Mesenchymal stem cell (in vitro differentiated cells and primary cell): ENCODE results near the gene DMXL1.

Experiments
- DNase-seq: peaks from one replicate; pipeline ENCODE4 v3.0.0-alpha.2; 2013
- H2AFZ ChIP-seq: one replicate; pipeline ENCODE4 v1.6.1; 2013; ENCODE audit warnings: low read depth, mild to moderate bottlenecking, control low read depth, inconsistent platforms, low read length, moderate library complexity
- H2AK5ac ChIP-seq: 2 replicates; pipeline ENCODE4 v1.6.1; 2013; ENCODE audit warnings: low read length, moderate library complexity, mild to moderate bottlenecking, inconsistent platforms; ENCODE audit not compliant: severe bottlenecking
- H2BK120ac ChIP-seq: one replicate; pipeline ENCODE4 v1.6.1; 2013; ENCODE audit warnings: low read depth, mild to moderate bottlenecking, inconsistent platforms, low read length, moderate library complexity
- H2BK12ac ChIP-seq, 2 experiments: one replicate each; pipeline ENCODE4 v1.6.1; 2013; ENCODE audit warnings: inconsistent platforms in 2 of 2, low read length in 2 of 2, mild to moderate bottlenecking in 2 of 2, moderate library complexity in 2 of 2, control low read depth in 1 of 2
- H2BK15ac ChIP-seq: one replicate; pipeline ENCODE4 v1.6.1; 2013; ENCODE audit warnings: mild to moderate bottlenecking, low read depth, inconsistent platforms; ENCODE audit not compliant: poor library complexity, severe bottlenecking
- H2BK5ac ChIP-seq: 2 replicates; pipeline ENCODE4 v1.6.1; 2013; ENCODE audit warnings: low read depth, mild to moderate bottlenecking, low read length, control low read depth, inconsistent platforms; ENCODE audit not compliant: poor library complexity, severe bottlenecking
- H3K14ac ChIP-seq, 2 experiments: one replicate each; pipeline ENCODE4 v1.6.1; 2013; ENCODE audit warnings: inconsistent platforms in 2 of 2, low read length in 2 of 2, control low read depth in 1 of 2, mild to moderate bottlenecking in 1 of 2, moderate library complexity in 1 of 2
- H3K18ac ChIP-seq, 2 experiments: one replicate each; pipeline ENCODE4 v1.6.1; 2013; ENCODE audit warnings: inconsistent platforms in 2 of 2, low read length in 2 of 2, control low read depth in 1 of 2, low read depth in 1 of 2, mild to moderate bottlenecking in 1 of 2
- H3K23ac ChIP-seq, 2 experiments: one replicate each; pipeline ENCODE4 v1.6.1; 2013; ENCODE audit warnings: inconsistent platforms in 2 of 2, low read length in 2 of 2, mild to moderate bottlenecking in 2 of 2, moderate library complexity in 2 of 2, control low read depth in 1 of 2
- H3K27ac ChIP-seq: 2 replicates; pipeline ENCODE4 v1.5.1; 2013; ENCODE audit warnings: mild to moderate bottlenecking, moderate library complexity, low read length, control low read depth, inconsistent platforms; ENCODE audit not compliant: poor library complexity, severe bottlenecking
- H3K27me3 ChIP-seq, 2 experiments: 2 replicates each; pipeline versions ENCODE4 v1.6.1 to v1.7.0; 2013; ENCODE audit warnings: low read length in 2 of 2, mild to moderate bottlenecking in 2 of 2, moderate library complexity in 2 of 2, control low read depth in 1 of 2, inconsistent platforms in 1 of 2; ENCODE audit not compliant: control insufficient read depth in 1 of 2, insufficient read depth in 1 of 2
- H3K36me3 ChIP-seq, 2 experiments: 2 replicates each; pipeline versions ENCODE4 v1.6.1 to v1.7.0; 2013; ENCODE audit warnings: low read length in 2 of 2, control low read depth in 1 of 2, inconsistent platforms in 1 of 2, low read depth in 1 of 2, mild to moderate bottlenecking in 1 of 2; ENCODE audit not compliant: insufficient read depth in 2 of 2, control insufficient read depth in 1 of 2
- H3K4ac ChIP-seq, 2 experiments: one replicate each; pipeline ENCODE4 v1.6.1; 2013; ENCODE audit warnings: inconsistent platforms in 2 of 2, low read length in 2 of 2, mild to moderate bottlenecking in 2 of 2, moderate library complexity in 2 of 2, control low read depth in 1 of 2, low read depth in 1 of 2
- H3K4me1 ChIP-seq: 2 replicates; pipeline ENCODE4 v1.6.1; 2013; ENCODE audit warnings: low read depth, low read length, control low read depth; ENCODE audit not compliant: control insufficient read depth, insufficient read depth
- H3K4me2 ChIP-seq: 2 replicates; pipeline ENCODE4 v1.6.1; 2013; ENCODE audit warnings: low read length, mild to moderate bottlenecking, inconsistent platforms; ENCODE audit not compliant: poor library complexity, severe bottlenecking
- H3K4me3 ChIP-seq, 2 experiments: 2 replicates each; pipeline versions ENCODE4 v1.5.1 to v1.7.0; 2013; ENCODE audit warnings: low read length in 2 of 2, mild to moderate bottlenecking in 2 of 2, control low read depth in 1 of 2, low read depth in 1 of 2; ENCODE audit not compliant: insufficient read depth in 1 of 2
- H3K79me1 ChIP-seq: replicated peaks from 2 replicates; pipeline ENCODE4 v1.6.1; 2013; ENCODE audit warnings: mild to moderate bottlenecking, control low read depth, low read length, inconsistent platforms; ENCODE audit not compliant: poor library complexity, severe bottlenecking
- H3K9ac ChIP-seq: 2 replicates; pipeline ENCODE4 v1.7.0; 2013; ENCODE audit warnings: mild to moderate bottlenecking, low read length, moderate library complexity
- H3K9me3 ChIP-seq: 2 replicates; pipeline ENCODE4 v1.7.0; 2013; ENCODE audit warnings: mild to moderate bottlenecking, low read length; ENCODE audit not compliant: control insufficient read depth
- H4K8ac ChIP-seq: one replicate; pipeline ENCODE4 v1.6.1; 2013; ENCODE audit warnings: inconsistent platforms, mild to moderate bottlenecking, low read length, moderate library complexity
- H4K91ac ChIP-seq: one replicate; pipeline ENCODE4 v1.6.1; 2013; ENCODE audit warnings: mild to moderate bottlenecking, low read length, inconsistent platforms
- WGBS: methylation state at CpG from one replicate; pipeline ENCODE4 v1.1.7; 2013; ENCODE audit warnings: mixed read lengths; 5-methylcytosine and 5-hydroxymethylcytosine counted together

The DMXL1 gene

DNA sequence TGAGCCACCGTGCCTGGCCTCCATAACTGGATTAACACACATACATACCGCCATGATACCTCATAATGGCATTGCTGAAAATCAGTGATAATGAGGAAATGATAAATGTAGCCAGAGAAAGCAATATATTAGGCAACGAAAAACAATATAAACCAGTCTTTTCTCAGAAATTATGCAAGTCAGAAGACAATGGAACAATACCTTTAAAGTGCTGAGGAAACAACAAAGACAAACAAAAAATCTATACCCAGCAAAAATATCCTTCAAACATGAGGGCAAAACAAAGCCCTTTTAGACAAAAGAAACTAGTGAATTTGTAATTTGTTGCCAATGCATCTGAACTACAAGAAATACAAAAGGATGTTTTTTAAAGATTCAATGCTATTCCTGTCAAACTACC, 186.7 kb downstream of the DMXL1 start:
- Histone ChIP-seq H3K79me1 (no peaks in the 10 kb centered on the region), H4K91ac (no peak overlapping the region), H2AFZ (no peak overlapping the region), H3K9ac (no peak overlapping the region), H3K23ac (no peak overlapping the region), H2AK5ac (no peak overlapping the region), H3K9me3 (peaks cover 76% of the 10 kb centered on the region), H3K4ac (no peak overlapping the region), H3K4me1 (no peaks in the 10 kb centered on the region), H3K4me2 (no peak overlapping the region), H3K27ac (no peak overlapping the region), H2BK5ac (no peak overlapping the region), H2BK120ac (no peak overlapping the region), H4K8ac (no peak overlapping the region), H3K27me3 (no peaks in the 10 kb centered on the region), H3K36me3 (peaks cover 2 to 4% of the 10 kb centered on the region in 2 experiments), H3K14ac (no peak overlapping the region), H2BK15ac (no peak overlapping the region), H3K18ac (no peak overlapping the region), H2BK12ac (no peak overlapping the region), H3K4me3 (no peak overlapping the region)
- no peak for DNase-seq
- WGBS, result 50% methylated on average over 1 of the region's 3 CpGs

- H3K18ac ChIP-seq, result no peak overlapping the region
These were observed 192.8 kb downstream of the DMXL1 start for GRCh38 chr5:119263639-119264038.

DNA sequence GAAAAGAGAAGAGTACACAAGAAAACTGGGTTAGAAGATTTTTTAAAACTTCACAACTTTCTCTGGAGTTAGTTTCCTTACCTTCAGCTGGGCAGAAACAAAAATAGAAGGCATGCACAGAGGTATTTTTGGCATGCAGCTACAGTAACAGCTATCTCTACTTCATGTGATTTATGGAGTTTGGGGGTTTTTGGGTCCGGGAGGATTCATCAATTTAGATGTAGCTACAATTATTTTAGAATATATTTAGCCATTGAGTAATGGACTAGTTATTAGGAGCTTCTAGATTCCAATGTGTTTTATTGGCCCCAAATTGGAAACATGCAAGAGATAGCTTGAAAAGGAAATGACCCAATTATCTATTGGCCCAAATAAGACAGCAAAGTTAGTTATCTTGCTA, 193.3 kb downstream of the DMXL1 start:
- H3K27me3 ChIP-seq, result no peaks in the 10 kb centered on the region
- H3K23ac ChIP-seq, result no peak overlapping the region
- no peak overlapping the region for H3K27ac ChIP-seq
- no peak overlapping the region for H2BK12ac ChIP-seq
- no peak overlapping the region for H2AFZ ChIP-seq
- no peak overlapping the region for H2BK120ac ChIP-seq
- no peak overlapping the region for H4K8ac ChIP-seq
- no peak overlapping the region for H3K4me2 ChIP-seq
- H2BK5ac ChIP-seq, result no peak overlapping the region
- DNase-seq, result no peak
- H4K91ac ChIP-seq, result no peak overlapping the region
- no peak overlapping the region for H2AK5ac ChIP-seq
- no peak overlapping the region for H3K18ac ChIP-seq
- no peak overlapping the region for H3K14ac ChIP-seq
- no peak overlapping the region for H3K4me3 ChIP-seq
- no peak overlapping the region for H3K4ac ChIP-seq
- H3K9me3 ChIP-seq, result peaks cover 42% of the 10 kb centered on the region
- H3K79me1 ChIP-seq, result no peaks in the 10 kb centered on the region
- H3K36me3 ChIP-seq, result no peaks in the 10 kb centered on the region
- no peak overlapping the region for H2BK15ac ChIP-seq
- WGBS, result no CpG with 5 or more reads among the region's 1 CpG
- H3K9ac ChIP-seq, result no peak overlapping the region
- peaks cover 2% of the 10 kb centered on the region for H3K4me1 ChIP-seq

More at GRCh38 chr5:119263639-119264038, 192.8 kb downstream of the DMXL1 start:
- Histone ChIP-seq H3K4ac (no peak overlapping the region), H2AK5ac (no peak overlapping the region), H4K91ac (no peak overlapping the region), H2BK12ac (no peak overlapping the region), H3K27me3 (no peaks in the 10 kb centered on the region), H2BK120ac (no peak overlapping the region), H3K4me1 (peaks cover 2% of the 10 kb centered on the region), H2AFZ (no peak overlapping the region), H3K79me1 (no peaks in the 10 kb centered on the region), H3K4me3 (no peak overlapping the region), H3K9me3 (peaks cover 47% of the 10 kb centered on the region), H2BK5ac (no peak overlapping the region), H3K36me3 (no peaks in the 10 kb centered on the region), H3K14ac (no peak overlapping the region), H2BK15ac (no peak overlapping the region), H3K27ac (no peak overlapping the region), H3K4me2 (no peak overlapping the region), H3K23ac (no peak overlapping the region), H3K9ac (no peak overlapping the region), H4K8ac (no peak overlapping the region)
- DNase-seq, result no peak
- WGBS, result 95% methylated on average over 2 of the region's 2 CpGs

DNA sequence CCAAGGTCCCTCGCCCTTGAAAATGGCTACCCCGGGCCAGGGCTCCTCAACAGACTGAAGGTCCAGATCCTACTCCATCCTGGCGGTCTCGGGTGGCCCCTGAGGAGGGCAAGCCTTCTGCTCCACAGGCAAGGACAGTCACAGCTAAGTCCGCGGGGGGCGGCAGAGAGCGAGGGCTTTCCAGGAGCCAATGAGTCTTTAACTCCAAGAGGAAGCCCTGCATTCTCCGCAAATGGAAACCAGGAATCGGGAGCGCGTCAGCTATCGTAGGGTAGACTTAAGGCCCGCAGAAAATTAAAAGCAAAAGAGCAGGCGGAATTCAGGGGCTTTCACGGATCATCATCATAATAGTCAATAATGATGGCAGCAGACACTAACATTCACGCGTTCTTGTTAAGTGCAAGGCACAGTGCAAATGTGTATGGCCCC, 197.1 kb downstream of the DMXL1 start:
- no peak overlapping the region for H2AK5ac ChIP-seq
- H3K27ac ChIP-seq, result peak overlapping the region; percentile 91
- H4K8ac ChIP-seq, result peak overlapping the region; percentile 74
- peaks cover 18% of the 10 kb centered on the region for H3K9me3 ChIP-seq
- H3K4me2 ChIP-seq, result peak overlapping the region; percentile 74
- H3K4me3 ChIP-seq, result peak overlapping the region; percentile 80 to 97
- peak overlapping the region; percentile 97 for H3K9ac ChIP-seq
- no peak overlapping the region for H2BK12ac ChIP-seq
- peak overlapping the region; percentile 44 for H4K91ac ChIP-seq
- peaks cover 7% of the 10 kb centered on the region for H3K79me1 ChIP-seq
- peaks cover 6% of the 10 kb centered on the region for H3K4me1 ChIP-seq
- peak overlapping the region; percentile 65 to 82 for H3K18ac ChIP-seq
- H3K14ac ChIP-seq, result peak overlapping the region in 1 of 2 experiments; percentile 71
- H3K36me3 ChIP-seq, result no peaks in the 10 kb centered on the region
- no peak overlapping the region for H2BK120ac ChIP-seq
- H2AFZ ChIP-seq, result peak overlapping the region; percentile 99
- peak; percentile 97 for DNase-seq
- H2BK5ac ChIP-seq, result peak overlapping the region; percentile 3
- H2BK15ac ChIP-seq, result no peak overlapping the region
- H3K4ac ChIP-seq, result peak overlapping the region; percentile 19 to 92
- H3K27me3 ChIP-seq, result no peaks in the 10 kb centered on the region
- WGBS, result 8% methylated on average over 18 of the region's 18 CpGs
- no peak overlapping the region for H3K23ac ChIP-seq
